HG02943 (cell line): ENCODE measurements around the gene DDRGK1.
"Not testable (repeated sequence)": the region's sequence is repeated elsewhere in the genome, so short reads cannot be mapped to it uniquely, and the experiment has no call there.

Experiments
- ATAC-seq: cut with Tn5 transposase; IDR thresholded peaks from one replicate; pipeline ENCODE4 v1.9.1; 2021; ENCODE audit warnings: mild to moderate bottlenecking, low read depth, moderate library complexity; ENCODE audit not compliant: unreplicated experiment

Gene DDRGK1

DNA sequence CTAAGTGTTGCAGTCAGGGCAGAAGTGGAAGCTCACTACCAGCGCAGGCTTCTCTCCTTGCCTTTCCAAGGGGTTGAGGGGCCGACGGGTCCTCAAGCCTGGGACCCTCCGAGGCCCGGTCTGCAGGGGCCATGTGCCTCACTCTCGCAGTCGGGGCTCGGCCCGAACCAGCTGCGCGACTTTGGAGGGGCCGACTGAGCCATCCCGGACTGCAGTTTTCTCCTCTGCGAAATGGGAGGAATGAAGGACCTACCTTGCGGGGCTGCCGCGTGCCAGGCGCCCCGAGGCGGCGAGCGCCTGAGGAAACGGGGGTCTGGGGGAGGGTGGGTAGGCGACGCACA is 36.8 kb downstream of the DDRGK1 start:
- no peak for ATAC-seq

DNA sequence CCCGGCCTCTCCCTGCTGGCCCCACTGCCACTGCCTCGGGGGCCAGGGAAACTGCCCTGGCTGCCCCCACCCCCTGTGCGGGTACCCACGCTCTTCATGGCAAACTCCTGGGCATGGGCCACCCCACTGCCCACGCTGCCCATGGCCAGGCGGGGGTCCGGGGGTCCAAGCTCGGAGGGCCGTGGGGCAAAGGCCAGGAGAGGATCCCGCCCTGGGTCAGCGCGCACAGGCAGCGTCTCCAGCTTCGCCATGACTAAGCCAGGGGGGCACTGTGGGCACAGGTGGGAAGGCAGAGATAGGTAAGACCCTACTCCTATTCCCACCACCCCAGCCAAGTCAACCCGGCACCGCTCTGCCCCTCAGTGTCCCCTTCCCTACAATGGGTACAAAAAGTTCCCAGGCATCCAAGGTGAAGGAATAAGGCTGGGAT is 37.6 kb downstream of the DDRGK1 start:
- no peak for ATAC-seq

DNA sequence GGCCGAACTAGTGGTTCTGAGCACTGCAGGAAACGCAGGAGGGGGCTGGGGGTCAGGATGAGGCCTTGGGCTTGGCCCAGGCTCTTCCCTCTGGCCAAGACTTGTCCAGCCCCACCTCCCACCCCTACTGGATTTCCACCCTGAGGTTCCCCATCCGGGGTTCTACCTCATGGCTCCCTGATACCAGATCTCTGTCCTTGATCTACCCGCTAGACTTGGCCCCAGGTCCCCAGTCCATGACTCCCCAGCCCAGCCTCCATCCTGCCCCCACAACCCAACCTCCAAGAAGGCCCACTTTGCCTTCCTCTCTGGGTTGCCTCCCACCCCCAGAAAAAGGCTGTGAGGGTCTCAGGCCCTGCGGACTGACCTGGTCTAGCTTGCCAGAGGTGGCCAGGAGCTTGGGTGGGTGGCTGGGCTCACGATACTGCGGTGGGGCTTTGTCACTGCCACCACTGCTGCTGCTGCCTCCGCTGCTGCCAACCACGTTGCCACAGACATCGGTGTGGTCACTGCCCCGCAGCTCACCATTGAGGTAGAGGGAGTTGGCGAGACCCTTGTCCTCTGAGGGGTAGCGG is 38.1 kb downstream of the DDRGK1 start:
- no peak for ATAC-seq

DNA sequence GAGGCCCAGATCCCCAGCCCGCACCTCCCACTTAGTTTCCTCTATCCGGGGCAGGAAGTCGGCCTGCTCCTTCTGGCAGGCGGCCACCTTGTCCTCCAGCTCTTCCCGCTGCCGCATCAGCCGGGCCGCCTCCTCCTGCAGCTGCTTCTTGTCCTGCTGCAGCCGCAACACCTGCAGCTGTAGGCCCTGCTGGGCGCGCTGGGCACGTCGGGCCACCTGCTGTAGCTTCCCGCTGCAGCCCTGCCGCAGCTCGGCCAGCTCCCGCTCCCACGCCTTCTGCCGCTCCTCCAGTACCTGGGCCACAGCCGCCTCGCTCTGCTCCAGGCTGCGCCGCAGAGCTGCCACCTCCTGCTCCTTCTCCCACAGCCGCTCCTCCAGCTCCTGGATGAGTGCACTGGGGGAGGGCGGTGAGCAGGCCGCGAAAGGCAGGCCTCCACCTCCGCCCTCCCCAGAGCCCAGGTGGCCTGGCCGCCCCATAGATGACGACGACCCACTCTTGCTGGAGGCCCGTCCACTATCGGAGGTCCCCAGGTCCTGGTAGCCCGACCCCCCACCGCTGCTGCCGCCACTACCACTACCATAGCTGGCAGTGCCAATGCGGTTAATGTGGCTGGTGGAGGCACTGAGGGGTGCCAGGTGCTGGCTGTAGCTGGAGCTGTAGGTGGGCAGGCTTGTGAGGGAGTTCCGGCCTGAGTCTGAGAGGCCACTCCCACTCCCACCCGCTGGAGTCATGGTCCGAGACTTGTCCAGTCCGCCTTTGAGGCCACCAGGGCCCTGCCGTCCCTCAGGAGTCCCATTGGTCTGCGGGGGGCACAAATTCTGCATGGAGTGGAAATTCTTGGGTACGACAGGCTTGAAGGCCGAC is 38.8 kb downstream of the DDRGK1 start:
- ATAC-seq, result no peak

DNA sequence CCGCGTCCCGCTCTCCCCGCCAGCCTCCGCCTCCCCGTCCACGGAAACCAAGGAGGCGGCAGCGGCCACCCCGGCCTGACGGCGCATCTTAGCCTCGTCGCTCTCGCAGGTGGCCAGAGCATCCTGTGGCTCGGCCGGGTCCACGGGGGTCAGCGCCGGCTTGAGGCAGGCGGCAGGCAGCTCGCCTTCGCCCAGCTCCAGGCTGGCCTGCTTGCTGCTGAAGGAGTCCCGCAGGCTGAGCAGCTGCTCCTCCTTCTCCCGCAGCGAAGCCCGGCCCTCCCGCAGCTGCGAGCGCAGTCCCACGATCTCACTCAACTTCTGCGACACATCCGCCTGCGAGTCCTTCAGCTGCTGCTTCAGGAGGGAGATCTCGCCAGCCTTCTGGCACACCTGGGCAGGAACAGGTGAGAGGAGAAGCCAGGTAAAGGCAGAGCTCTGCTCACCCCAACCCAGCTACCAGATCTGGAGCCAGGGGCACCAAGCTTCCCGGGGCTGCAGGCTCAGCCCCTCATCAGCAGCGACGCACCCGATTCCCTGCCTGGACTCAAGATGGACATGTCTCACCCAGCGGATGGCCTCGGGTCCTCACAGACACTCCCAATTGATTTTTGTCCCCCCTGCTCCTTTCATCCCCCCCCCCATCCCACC is 39.6 kb downstream of the DDRGK1 start:
- no peak for ATAC-seq

DNA sequence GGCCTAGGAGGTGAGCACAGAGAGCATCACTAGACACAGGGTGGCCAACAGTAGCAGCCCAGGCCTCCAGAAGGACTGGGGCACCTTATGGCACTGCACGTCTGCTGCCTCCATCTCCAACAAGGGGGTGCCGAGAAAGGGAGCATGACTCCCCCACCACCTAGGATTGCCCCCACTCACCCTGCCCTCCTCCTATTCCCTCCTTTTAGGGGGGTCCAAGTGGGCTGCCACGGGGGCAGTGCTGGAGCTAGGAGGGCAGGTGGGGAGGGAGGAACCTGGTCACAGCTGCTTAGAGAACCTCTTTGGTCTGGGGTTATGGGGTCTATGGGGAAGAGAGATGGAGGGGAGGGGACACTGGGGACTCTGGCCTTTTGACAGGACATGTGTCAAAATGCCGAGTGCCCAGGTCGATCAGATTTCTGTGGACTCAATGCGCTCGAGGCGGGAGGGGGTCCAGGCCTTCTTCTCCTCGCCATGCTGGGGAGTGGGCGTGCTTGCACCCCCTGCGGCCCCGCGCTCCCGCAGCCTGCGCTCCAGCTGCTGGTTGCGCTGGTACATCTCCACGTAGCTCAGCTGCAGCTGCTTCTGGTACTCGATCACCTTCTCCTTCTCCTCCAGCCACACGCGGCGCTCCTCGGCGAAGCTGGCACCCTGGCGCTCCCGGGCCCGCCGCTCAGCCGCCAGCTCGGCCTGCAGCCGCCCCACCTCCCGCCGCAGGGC is 40.3 kb downstream of the DDRGK1 start:
- no peak for ATAC-seq

DNA sequence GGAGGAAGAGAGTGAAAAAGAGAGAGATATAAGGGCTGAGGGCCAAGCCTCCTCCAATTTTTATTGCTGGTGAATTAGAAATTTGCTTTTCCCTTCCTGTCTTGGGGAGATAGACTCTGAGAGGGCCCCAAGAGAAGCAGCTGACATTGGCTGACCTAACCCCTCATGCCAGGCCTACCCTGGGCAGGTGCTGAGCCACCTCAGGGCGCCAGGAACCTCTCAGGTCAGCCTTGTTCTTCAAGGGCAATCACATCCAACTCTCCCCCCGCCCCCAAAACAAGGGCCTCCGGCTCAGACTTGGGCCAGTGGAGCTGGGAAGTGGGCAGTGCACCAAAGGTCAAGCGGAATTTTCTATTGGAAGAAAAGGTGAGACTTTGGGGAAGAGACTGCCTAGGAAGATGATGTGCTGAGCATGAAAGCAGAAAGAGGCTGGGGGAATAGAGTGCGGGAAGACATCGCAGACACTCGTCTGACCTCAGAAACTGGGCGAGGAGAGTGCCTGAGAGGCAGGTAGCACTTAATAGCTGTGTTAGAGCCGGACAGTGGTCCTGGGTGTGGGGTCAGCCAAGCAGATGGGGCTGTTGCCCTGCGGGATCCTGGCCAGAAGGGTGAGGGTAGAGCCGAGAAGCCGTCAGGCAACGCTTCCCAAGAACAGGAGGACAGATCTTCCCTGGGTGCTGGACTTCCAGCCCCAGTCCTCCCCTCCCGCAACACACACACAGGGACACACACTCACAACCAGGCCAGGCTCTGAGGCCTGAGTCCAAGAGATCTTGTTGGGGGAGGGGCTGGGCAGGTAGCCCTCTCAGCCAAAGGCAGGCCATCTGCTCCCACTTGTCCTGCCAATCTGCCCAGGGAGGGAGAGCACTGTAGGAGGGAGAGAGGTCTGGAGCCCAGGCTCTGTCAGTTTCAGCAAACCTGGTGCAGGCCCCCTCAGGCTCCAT is 41.1 kb downstream of the DDRGK1 start:
- no peak for ATAC-seq

DNA sequence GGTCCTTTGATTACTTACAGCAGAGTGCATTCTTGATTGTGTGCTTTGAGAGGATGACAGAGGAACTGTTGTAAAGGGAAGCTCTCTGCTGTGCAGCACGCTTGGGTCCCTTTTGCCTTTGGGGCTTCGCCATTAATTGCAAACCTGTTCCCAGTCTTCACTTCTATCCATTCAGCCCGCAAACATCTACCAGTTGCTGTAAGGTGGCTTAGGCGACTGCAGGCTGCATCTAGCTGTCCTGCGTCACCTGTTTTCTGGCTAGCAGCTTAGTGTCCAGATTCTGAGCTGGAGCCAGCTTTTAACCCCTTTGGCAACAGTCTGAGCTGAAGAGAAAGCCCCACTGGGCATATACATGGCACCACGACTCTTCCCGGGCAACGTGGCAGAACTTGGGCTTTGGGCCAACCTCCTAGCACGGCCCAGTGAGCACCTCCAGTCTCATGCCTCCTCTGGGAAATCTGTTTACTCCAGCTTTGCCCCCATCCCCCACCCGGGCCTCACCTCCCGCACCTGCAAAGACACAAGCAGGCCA is 42.3 kb downstream of the DDRGK1 start:
- ATAC-seq, result no peak

DNA sequence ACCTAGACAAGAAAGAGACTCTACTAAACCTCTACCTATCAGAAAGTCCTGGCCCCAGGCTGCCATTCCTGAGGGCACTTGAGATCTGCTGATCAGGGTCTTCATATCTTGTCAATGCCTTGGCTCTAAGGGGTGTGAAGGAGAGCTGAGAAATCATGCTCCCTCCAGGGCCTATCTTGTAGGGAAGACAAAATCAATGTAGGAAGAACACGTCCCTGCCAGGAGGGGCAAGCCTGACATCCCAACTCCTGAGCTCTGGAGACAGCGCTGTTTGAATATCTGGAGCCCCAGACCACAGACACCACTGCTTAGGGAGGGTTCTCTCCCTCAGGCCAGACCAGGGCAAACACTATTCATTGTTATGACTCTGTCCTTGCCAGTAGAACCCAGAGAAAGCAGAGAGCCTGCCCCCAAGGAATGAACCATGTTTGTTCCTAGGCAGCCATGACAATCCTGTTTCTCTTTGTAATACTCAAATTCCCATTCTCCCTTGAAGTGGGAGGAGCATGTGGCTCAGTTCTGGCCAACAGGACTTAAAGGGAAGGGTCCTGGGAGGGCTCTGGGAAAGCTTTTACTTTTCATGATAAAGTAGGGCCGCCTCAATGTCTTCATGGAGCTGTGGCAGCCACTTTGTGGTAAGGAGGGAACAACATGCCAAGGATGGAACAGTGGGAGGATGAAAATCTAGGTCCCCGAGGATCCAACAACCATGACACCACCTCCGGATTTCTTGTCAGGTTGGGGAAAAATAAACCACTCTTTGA is 43.0 kb downstream of the DDRGK1 start:
- no peak for ATAC-seq

DNA sequence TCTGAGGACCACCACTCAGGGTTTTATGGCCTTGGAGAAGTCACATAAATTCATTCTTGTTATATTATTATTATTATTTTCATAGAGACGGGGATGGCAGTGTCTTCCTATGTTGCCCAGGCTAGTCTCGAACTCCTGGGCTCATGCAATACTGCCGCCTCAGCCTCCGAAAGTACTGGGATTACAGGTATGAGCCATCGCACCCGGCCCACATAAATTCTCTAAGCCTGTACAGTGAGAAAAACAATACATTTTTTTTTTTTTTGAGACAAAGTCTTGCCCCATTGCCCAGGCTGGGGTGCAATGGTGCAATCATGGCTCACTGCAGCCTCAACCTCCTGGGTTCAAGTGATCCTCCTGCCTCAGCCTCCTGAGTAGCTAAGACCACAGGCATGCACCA is 44.1 kb downstream of the DDRGK1 start:
- ATAC-seq, result no peak

DNA sequence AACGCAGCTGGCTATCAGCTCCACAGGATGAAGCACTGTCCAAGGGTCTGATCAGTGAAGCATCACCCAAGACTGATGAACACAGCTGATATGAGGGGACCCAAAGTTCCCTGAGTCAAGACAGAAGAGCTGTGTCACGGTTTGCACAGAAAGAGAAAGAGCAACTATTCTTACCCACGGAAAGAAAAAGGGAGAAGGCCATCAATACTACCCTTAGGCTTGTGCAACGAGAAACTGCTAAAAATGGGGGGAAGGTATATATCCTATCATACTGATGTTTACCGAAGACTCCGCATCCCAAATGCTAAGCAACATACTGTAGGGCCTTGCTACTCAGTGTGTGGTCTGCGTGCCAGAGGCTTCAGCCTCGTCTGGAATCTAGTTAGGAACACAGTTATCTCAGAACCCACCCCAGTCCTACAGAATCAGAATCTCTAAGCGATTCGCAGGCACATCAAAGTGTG is 45.5 kb downstream of the DDRGK1 start:
- no peak for ATAC-seq

DNA sequence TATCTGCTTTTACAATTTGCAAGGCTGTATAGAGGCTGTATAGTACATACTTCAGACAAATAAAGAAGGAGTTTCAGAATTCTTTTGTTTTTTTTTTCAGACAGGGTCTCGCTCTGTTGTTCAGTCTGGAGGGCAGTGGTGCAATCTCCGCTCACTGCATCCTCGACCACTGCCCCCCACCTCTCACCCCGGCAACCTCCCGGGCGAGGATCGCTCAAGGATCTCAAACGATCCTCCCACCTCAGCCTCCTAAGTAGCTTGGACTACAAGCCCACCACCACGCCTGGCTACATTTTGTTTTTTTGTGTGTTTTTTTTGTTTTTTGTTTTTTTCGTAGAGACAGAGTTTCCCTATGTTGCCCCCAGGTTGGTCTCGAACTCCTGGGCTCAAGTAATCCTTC is 46.7 kb downstream of the DDRGK1 start:
- ATAC-seq, result no peak

DNA sequence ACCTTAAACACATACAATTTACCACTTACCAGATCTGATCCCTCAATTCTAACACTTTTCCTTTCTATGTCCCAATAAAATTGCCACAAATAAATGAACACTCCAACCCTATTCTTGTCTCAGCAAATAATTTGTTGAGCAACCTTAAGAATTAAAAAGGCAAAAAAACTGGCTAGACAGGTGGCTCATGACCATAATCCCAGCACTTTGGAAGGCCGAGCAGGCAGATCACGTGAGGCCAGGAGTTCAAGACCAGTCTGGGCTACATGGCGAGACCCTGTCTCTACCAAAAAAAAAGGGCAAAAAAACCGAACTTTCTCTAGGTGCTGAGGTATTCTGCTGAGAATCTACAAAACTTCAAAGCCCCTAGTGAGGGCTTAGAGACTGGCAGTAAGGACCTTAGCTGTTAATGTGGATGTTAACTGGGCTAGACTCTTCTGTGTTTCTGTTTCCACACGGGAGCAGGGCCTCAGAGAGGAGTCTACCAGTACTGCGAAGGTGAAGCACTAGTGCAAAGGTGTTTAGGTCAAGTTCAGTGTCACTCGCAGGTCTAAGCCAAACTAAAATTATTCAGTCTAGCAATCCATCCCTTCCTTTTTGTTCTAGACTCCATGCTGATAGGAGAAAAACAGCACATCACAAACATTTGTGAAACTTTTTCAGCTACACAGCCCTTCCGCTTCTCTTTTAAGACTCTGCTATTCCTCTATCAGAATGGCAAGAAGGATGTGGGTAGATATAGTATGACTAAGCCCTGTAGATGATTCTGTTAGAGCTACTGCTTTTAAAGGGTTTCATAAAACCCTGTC is 47.5 kb downstream of the DDRGK1 start:
- peak; percentile 57 for ATAC-seq

DNA sequence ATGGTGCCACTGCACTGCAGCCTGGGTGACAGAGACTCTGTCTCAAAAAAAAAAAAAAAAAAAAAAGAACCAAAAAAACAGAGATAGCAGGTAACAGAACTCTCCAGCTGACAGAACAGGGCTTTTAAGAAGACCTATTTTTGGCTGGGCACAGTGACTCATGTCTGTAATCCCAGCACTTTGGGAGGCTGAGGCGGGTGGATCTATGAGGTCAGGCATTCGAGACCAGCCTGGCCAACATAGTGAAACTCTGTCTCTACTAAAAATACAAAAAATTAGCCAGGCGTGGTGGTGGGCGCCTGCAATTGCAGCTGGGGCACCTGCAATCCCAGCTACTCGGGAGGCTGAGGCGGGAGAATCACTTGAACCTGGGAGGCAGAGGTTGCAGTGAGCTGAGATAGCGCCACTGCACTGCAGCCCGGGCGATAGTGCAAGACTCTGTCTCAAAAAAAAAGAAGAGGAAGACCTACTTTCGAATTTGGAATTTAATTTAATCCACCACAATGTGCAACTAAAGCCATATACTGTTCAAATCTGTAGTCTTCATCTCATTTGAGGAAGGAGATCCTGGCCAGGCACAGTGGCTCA is 52.3 kb downstream of the DDRGK1 start:
- not testable (repeated sequence) for ATAC-seq

DNA sequence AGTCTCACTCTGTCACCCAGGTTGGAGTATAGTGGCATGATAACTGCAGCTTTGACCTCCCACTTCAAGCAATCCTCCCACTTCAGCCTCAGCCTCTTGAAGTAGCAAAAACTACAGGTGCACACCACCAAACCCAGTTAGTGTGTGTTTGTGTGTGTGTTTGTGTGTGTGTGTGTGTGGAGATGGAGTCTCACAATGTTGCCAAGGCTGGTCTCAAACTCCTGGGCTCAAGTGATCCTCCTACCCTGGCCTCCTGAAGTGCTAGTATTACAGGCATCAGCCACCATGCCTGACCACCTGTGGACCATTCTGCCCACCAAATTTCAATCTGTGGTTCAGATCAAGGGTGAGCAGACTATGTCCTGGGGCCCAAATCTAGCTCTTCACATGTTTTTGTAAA is 53.6 kb downstream of the DDRGK1 start:
- no peak for ATAC-seq

DNA sequence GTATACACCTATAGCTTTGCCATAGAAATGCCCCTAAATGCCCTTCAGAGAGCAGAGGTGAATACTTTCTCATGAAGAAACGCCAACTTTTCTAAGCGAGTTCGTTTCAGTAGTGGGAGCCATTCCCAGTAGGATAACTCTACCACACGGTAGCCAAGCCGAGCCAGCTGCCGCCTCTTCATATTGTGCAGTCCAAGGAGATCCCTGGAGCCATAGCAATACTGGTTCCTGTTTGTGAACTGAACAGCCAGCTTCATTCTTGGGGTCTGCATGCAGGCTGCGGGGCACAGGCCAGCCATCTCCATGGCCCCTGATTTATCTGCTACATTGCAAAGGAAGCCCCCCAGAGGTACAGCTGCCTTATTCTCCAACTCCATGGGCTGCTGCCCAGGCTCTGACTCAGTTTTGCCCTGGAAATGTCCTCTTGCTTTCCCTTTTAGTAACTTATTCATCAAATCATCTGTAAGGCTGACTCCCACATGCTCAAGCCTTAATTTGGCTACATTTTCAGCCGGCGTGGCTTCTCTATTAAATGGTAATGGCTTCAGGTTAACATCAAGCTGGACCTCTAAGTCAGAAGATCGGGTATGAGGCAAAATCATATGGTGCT is 57.6 kb downstream of the DDRGK1 start:
- ATAC-seq, result no peak

DNA sequence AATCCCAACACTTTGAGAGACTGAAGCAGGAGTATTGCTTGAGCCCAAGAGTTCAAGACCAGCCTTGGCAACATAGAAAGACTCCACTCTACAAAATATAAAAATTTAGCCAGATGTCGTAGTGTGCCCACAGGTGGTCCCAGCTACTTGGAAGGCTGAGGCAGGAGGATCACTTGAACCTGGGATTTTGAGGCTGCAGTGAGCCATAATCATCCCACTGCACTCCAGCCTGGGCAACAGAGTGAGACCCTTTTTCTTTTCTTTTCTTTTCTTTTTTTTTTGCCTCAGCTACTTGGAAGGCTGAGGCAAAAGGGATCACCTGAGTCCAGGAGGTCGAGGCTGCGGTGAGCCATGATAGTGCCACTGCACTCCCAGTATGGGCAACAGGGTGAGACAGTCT is 62.7 kb downstream of the DDRGK1 start:
- no peak for ATAC-seq
